HG03139 (cell line): Measurements from ENCODE around the gene NOS1AP.
"Not testable (repeated sequence)": the region's sequence is repeated elsewhere in the genome, so short reads cannot be mapped to it uniquely, and the experiment has no call there.

Experiments used
- ATAC-seq: cut with Tn5 transposase; IDR thresholded peaks from one replicate; pipeline ENCODE4 v1.9.1; 2021; ENCODE audit not compliant: unreplicated experiment

The NOS1AP gene

GRCh38 chr1:162396201-162396906 lies 326.9 kb downstream of the NOS1AP start:
- no peak for ATAC-seq

GRCh38 chr1:162397039-162397448 lies 327.6 kb downstream of the NOS1AP start:
- no peak for ATAC-seq

GRCh38 chr1:162397943-162398560 lies 328.6 kb downstream of the NOS1AP start:
- no peak for ATAC-seq

- no peak for ATAC-seq
Observed at GRCh38 chr1:162398999-162399580, 329.6 kb downstream of the NOS1AP start.

- no peak for ATAC-seq
Observed at GRCh38 chr1:162400790-162401355, 331.4 kb downstream of the NOS1AP start.

- ATAC-seq = no peak
Observed at GRCh38 chr1:162404550-162405160, 335.2 kb downstream of the NOS1AP start.

- ATAC-seq = no peak
Observed at GRCh38 chr1:162405800-162406199, 336.3 kb downstream of the NOS1AP start.

GRCh38 chr1:162406811-162407210 lies 337.3 kb downstream of the NOS1AP start:
- ATAC-seq = no peak

GRCh38 chr1:162407539-162407938 lies 338.0 kb downstream of the NOS1AP start:
- no peak for ATAC-seq

GRCh38 chr1:162412002-162412401 lies 342.5 kb downstream of the NOS1AP start, which contains the start of gene SH2D1B:
Gene SH2D1B, minus strand, starts transcription at chr1:162412136. Its CDS starts 120 bp downstream, at chr1:162412016.
- no peak for ATAC-seq

GRCh38 chr1:162416215-162416614 lies 346.7 kb downstream of the NOS1AP start:
- ATAC-seq = no peak

- ATAC-seq = no peak
Observed at GRCh38 chr1:162416909-162417308, 347.4 kb downstream of the NOS1AP start.

- ATAC-seq = no peak
Observed at GRCh38 chr1:162417650-162418049, 348.2 kb downstream of the NOS1AP start.

GRCh38 chr1:162418584-162418983 lies 349.1 kb downstream of the NOS1AP start:
- not testable (repeated sequence) for ATAC-seq

GRCh38 chr1:162419450-162419931 lies 350.0 kb downstream of the NOS1AP start:
- ATAC-seq = not testable (repeated sequence)
